Measurements from ENCODE around the gene MICAL3. TPM values are rescaled to one million over a fixed set of nuclear protein-coding genes. Genes with fewer than 3 reads are reported as not detected.

MICAL3 gene
- polyA plus RNA-seq, 2 of the 4 experiments (the other 2 are of a cell fraction), result 20.5 to 30.1 TPM

DNA sequence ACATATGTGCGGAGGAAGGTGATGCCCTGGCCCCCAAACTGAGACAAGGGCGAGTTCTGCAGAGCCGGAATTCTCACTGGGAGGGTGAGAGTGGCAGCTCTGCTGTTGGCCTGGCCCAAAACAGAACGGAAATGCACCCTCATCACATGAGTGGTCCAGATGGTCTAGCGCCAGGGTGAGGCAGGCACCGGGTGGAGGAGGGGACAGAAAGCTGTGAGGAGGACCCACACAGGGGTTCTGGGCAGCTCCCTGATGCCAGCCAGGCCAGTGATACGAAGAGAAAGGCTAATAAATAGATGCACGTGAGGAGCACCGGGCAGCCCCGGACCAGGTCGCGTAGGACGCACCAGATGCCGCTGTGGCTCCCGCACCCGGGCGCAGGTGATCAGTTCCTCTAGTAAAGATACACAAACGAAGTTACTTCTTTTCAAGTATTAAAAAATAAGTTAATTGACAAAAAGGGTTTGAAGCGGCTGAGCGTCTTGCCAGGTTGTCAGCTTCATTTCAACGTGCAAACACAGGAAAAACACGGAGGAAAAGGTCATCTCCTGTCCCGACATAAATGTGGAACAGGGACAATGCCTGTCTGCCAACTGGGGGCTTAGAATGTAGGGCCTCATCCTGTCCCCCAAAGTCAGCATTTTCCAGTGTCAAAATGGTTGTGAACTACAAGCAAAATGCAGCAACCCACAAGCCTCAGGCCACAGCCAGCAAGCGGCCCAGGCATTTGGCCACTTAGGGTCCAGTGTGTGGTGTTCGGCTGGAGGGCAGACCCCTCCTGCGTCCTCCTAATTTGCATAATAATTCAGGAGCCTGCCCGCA, 234.8 kb downstream of the MICAL3 start:
- WGBS (ENCODE audit: missing lambda C conversion rate), result 92% methylated on average over 23 of the region's 27 CpGs

GRCh38 chr22:17788528-17789378, 235.6 kb downstream of the MICAL3 start:
- H3K4me3 ChIP-seq, result no peak overlapping the region
- H3K9me3 ChIP-seq, result no peaks in the 10 kb centered on the region
- POLR2A ChIA-PET, result no interaction called here
- no peak for DNase-seq (ENCODE audit: low read depth in 1 of 2, low spot score in 1 of 2)
- no peak overlapping the region for H3K27ac ChIP-seq
- H3K4me1 ChIP-seq, result peaks cover 3% of the 10 kb centered on the region; the same call in 1 of the 3 replicates
- ATAC-seq, result peak in 1 of 2 experiments; percentile 29; a peak in 3 of 6 replicates
- no peak overlapping the region for H3K4me2 ChIP-seq
- WGBS (ENCODE audit: missing lambda C conversion rate), result 80% methylated on average over 21 of the region's 32 CpGs
- no peak for FAIRE-seq
- TF ChIP-seq RARB (CRISPR knock-in tag; IDR thresholded peaks at IDR 0.05) (no peak), EP300 (IDR thresholded peaks at IDR 0.05) (no peak), RNF2 (IDR thresholded peaks at IDR 0.05; ENCODE audit: borderline replicate concordance, low read depth) (no peak)
- TF ChIP-seq, protein P1, sequence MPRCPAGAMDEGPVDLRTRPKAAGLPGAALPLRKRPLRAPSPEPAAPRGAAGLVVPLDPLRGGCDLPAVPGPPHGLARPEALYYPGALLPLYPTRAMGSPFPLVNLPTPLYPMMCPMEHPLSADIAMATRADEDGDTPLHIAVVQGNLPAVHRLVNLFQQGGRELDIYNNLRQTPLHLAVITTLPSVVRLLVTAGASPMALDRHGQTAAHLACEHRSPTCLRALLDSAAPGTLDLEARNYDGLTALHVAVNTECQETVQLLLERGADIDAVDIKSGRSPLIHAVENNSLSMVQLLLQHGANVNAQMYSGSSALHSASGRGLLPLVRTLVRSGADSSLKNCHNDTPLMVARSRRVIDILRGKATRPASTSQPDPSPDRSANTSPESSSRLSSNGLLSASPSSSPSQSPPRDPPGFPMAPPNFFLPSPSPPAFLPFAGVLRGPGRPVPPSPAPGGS (IDR thresholded peaks at IDR 0.05), result no peak
- TF ChIP-seq, protein P2, sequence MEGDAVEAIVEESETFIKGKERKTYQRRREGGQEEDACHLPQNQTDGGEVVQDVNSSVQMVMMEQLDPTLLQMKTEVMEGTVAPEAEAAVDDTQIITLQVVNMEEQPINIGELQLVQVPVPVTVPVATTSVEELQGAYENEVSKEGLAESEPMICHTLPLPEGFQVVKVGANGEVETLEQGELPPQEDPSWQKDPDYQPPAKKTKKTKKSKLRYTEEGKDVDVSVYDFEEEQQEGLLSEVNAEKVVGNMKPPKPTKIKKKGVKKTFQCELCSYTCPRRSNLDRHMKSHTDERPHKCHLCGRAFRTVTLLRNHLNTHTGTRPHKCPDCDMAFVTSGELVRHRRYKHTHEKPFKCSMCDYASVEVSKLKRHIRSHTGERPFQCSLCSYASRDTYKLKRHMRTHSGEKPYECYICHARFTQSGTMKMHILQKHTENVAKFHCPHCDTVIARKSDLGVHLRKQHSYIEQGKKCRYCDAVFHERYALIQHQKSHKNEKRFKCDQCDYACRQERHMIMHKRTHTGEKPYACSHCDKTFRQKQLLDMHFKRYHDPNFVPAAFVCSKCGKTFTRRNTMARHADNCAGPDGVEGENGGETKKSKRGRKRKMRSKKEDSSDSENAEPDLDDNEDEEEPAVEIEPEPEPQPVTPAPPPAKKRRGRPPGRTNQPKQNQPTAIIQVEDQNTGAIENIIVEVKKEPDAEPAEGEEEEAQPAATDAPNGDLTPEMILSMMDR (IDR thresholded peaks at IDR 0.05), result 0 out of 3 replicates have a peak, but pooled peaks have one; percentile 20
- CTCF ChIA-PET, result interaction anchor here (1.2 to 6.7 kb wide), 7 partner anchors 9 to 230 kb away, joined by 3 to 80 read pairs (median 6); partner anchors contain the start of gene BID

More for the DNA sequence above, 234.8 kb downstream of the MICAL3 start:
- DNase-seq (ENCODE audit: low read depth in 1 of 2, low spot score in 1 of 2), result no peak
- ChIA-PET POLR2A (no interaction called here), CTCF (interaction anchor here (1.2 to 6.7 kb wide), 6 partner anchors 10 to 199 kb away, joined by 3 to 80 read pairs (median 6); partner anchors contain the start of gene BID)
- Histone ChIP-seq H3K4me1 (peaks cover 3% of the 10 kb centered on the region; the same call in 1 of the 3 replicates), H3K9me3 (no peaks in the 10 kb centered on the region), H3K27ac (no peak overlapping the region), H3K4me2 (no peak overlapping the region), H3K4me3 (no peak overlapping the region)
- no peak for FAIRE-seq
- ATAC-seq, result no peak
- TF ChIP-seq EHF (CRISPR knock-in tag; IDR thresholded peaks at IDR 0.05) (no peak), RNF2 (IDR thresholded peaks at IDR 0.05; ENCODE audit: borderline replicate concordance, low read depth) (no peak), POLR2A (IDR thresholded peaks at IDR 0.05; ENCODE audit: low read length) (no peak), CEBPB (IDR thresholded peaks at IDR 0.05) (no peak), HES2 (IDR thresholded peaks at IDR 0.05) (no peak), PBX3 (IDR thresholded peaks at IDR 0.05) (no peak), SMC3 (IDR thresholded peaks at IDR 0.05) (no peak), CHD4 (IDR thresholded peaks at IDR 0.05; ENCODE audit: borderline replicate concordance) (no peak), SREBF2 (IDR thresholded peaks at IDR 0.05) (no peak), FOXS1 (CRISPR knock-in tag; IDR thresholded peaks at IDR 0.05) (no peak), HOXB13 (CRISPR knock-in tag; IDR thresholded peaks at IDR 0.05; ENCODE audit: low read depth) (no peak)
